PFSK-1 (cell line): ENCODE data around the gene SPATA1.

Experiments
- FOXP2 ChIP-seq: optimal IDR thresholded peaks from 2 replicates; pipeline ENCODE3; 2011; ENCODE audit warnings: borderline replicate concordance, control low read depth, inconsistent platforms; ENCODE audit not compliant: insufficient read depth; ENCODE audit errors: extremely low read length, extremely low read depth
- POLR2AphosphoS5 ChIP-seq: IDR thresholded peaks from 2 replicates; pipeline ENCODE4 v1.6.1; 2012; ENCODE audit warnings: low read depth, mild to moderate bottlenecking, control low read depth, low read length, moderate library complexity
- REST ChIP-seq, 2 experiments: IDR thresholded peaks; 2 replicates each; pipeline versions ENCODE4 v1.6.1 to v1.8.0; 2011 to 2012; ENCODE audit warnings: low read depth in 2 of 2, low read length in 2 of 2, control low read depth in 1 of 2, inconsistent platforms in 1 of 2, mild to moderate bottlenecking in 1 of 2, moderate library complexity in 1 of 2; ENCODE audit not compliant: insufficient read depth in 1 of 2
- SIN3A ChIP-seq: IDR thresholded peaks from 2 replicates; pipeline ENCODE4 v1.6.1; 2012; ENCODE audit warnings: mild to moderate bottlenecking, low read length, moderate library complexity, borderline replicate concordance; ENCODE audit not compliant: insufficient read depth
- TAF1 ChIP-seq: IDR thresholded peaks from 2 replicates; pipeline ENCODE4 v1.6.1; 2012; ENCODE audit warnings: low read length, control low read depth, borderline replicate concordance; ENCODE audit not compliant: insufficient read depth

Gene SPATA1

GRCh38 chr1:84598846-84599741 lies 92.9 kb downstream of the SPATA1 start:
- TF ChIP-seq POLR2AphosphoS5 (no peak), SIN3A (no peak), TAF1 (no peak), REST (IDR thresholded peaks at IDR 0.05; ENCODE audit: insufficient read depth in 1 of 2, low read depth in 2 of 2, low read length in 2 of 2) (no peak), FOXP2 (no peak)

GRCh38 chr1:84600796-84601195 lies 94.6 kb downstream of the SPATA1 start:
- TF ChIP-seq TAF1: no peak
- TF ChIP-seq FOXP2: no peak
- no peak for TF ChIP-seq REST (IDR thresholded peaks at IDR 0.05; ENCODE audit: insufficient read depth in 1 of 2, low read depth in 2 of 2, low read length in 2 of 2)
- no peak for TF ChIP-seq POLR2AphosphoS5
- TF ChIP-seq SIN3A: no peak

- TF ChIP-seq REST (IDR thresholded peaks at IDR 0.05; ENCODE audit: insufficient read depth in 1 of 2, low read depth in 2 of 2, low read length in 2 of 2): no peak
- no peak for TF ChIP-seq SIN3A
- no peak for TF ChIP-seq FOXP2
- TF ChIP-seq POLR2AphosphoS5: no peak
- no peak for TF ChIP-seq TAF1
Observed at GRCh38 chr1:84603223-84603622, 97.0 kb downstream of the SPATA1 start.

- TF ChIP-seq REST (IDR thresholded peaks at IDR 0.05; ENCODE audit: insufficient read depth in 1 of 2, low read depth in 2 of 2, low read length in 2 of 2) (peak; percentile 23 to 55; a peak in 1 of 4 replicates), FOXP2 (no peak), POLR2AphosphoS5 (no peak)
Observed at GRCh38 chr1:84603941-84604830, 98.0 kb downstream of the SPATA1 start.
